Mesendoderm (in vitro differentiated cells): ENCODE measurements around the gene SMPD3.
A peak's percentile ranks its signal among the peaks of the same experiment; 100 is the strongest.

Source experiments
- DNase-seq: peaks from one replicate; pipeline ENCODE4 v3.0.0; 2013
- H2AK5ac ChIP-seq: 2 replicates; pipeline ENCODE4 v1.6.1; 2013; ENCODE audit warnings: low read length, inconsistent platforms
- H2BK120ac ChIP-seq: 2 replicates; pipeline ENCODE4 v1.6.1; 2013; ENCODE audit warnings: low read depth, mild to moderate bottlenecking, low read length, moderate library complexity, mixed read lengths
- H2BK15ac ChIP-seq: replicated peaks from 2 replicates; pipeline ENCODE4 v1.6.1; 2013; ENCODE audit warnings: low read depth, mild to moderate bottlenecking, moderate library complexity
- H2BK5ac ChIP-seq: 2 replicates; pipeline ENCODE4 v1.6.1; 2013; ENCODE audit warnings: low read length, inconsistent platforms
- H3K18ac ChIP-seq: 2 replicates; pipeline ENCODE4 v1.6.1; 2013; ENCODE audit warnings: mild to moderate bottlenecking, low read length, mixed read lengths
- H3K23ac ChIP-seq: one replicate; pipeline ENCODE4 v1.6.1; 2013; ENCODE audit warnings: low read length
- H3K27ac ChIP-seq: 2 replicates; pipeline ENCODE4 v1.5.1; 2013; ENCODE audit warnings: low read depth, mild to moderate bottlenecking, inconsistent platforms, low read length, moderate library complexity
- H3K27me3 ChIP-seq: 2 replicates; pipeline ENCODE4 v1.6.1; 2013; ENCODE audit warnings: low read length, control low read depth, mild to moderate bottlenecking, inconsistent platforms; ENCODE audit not compliant: insufficient read depth, poor library complexity
- H3K36me3 ChIP-seq: 2 replicates; pipeline ENCODE4 v1.6.1; 2013; ENCODE audit warnings: low read length, inconsistent platforms; ENCODE audit not compliant: control insufficient read depth, insufficient read depth
- H3K4ac ChIP-seq: one replicate; pipeline ENCODE4 v1.6.1; 2013; ENCODE audit warnings: low read depth, mild to moderate bottlenecking, low read length, moderate library complexity
- H3K4me1 ChIP-seq: 2 replicates; pipeline ENCODE4 v1.6.1; 2013; ENCODE audit warnings: low read depth, low read length, inconsistent platforms; ENCODE audit not compliant: control insufficient read depth
- H3K4me2 ChIP-seq: 2 replicates; pipeline ENCODE4 v1.6.1; 2013; ENCODE audit warnings: low read length
- H3K4me3 ChIP-seq: 2 replicates; pipeline ENCODE4 v1.5.1; 2013; ENCODE audit warnings: mild to moderate bottlenecking, low read length
- H3K56ac ChIP-seq: one replicate; pipeline ENCODE4 v1.6.1; 2013; ENCODE audit warnings: low read length
- H3K79me1 ChIP-seq: 2 replicates; pipeline ENCODE4 v1.6.1; 2013; ENCODE audit warnings: low read length, inconsistent platforms
- H3K79me2 ChIP-seq: 2 replicates; pipeline ENCODE4 v1.6.1; 2013; ENCODE audit warnings: mild to moderate bottlenecking, low read length; ENCODE audit not compliant: control insufficient read depth, insufficient read depth
- H3K9ac ChIP-seq: 2 replicates; pipeline ENCODE4 v1.6.1; 2013; ENCODE audit warnings: low read length, inconsistent platforms
- H4K5ac ChIP-seq: one replicate; pipeline ENCODE4 v1.6.1; 2013; ENCODE audit warnings: low read length
- H4K8ac ChIP-seq: one replicate; pipeline ENCODE4 v1.6.1; 2013; ENCODE audit warnings: low read depth, mild to moderate bottlenecking, control low read depth, low read length, moderate library complexity
- WGBS: extraction: QIAGEN DNeasy Blood & Tissue Kit; methylation state at CpG from one replicate; pipeline ENCODE4 v1.1.7; 2013; ENCODE audit warnings: low lambda C conversion rate, missing lambda C conversion rate; ENCODE audit not compliant: insufficient coverage; ENCODE audit errors: extremely low coverage; 5-methylcytosine and 5-hydroxymethylcytosine counted together

Gene SMPD3

DNA sequence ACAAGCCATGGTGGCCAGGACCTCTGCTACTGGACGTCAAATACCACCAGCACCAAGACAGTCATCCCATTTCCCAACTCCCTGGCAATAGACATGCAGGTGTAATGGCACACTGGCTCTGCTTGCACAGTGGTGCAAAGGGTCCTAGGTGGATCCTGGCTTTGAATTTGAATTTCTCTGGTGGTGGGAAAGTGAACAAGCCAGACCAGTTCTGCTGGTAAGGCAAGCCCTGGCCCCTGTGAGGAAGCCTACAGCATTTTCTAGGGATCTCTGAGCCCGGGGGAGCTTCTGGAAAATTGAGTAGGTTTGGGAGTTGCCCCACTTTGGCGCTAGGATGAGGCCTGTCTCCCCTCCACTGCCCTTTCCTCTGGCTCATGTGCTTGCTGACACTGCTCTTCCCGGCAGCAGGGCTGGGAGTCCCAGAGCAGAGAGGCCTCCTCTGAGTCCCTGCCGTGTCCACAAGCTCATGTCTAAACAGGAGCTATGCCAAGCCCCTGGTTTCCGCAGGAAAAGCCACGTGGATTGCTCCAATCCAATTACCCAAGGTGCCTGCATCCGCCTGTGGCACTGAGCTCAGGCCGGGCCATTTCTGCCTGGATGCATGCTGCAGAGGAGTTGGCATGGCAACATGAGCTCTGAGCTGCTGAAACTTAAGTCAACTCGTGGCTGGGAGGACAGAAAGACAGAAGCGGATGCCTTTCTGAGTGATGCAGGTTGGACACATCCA lies 70.5 kb downstream of the SMPD3 start:
- H4K8ac ChIP-seq: no peak overlapping the region
- no peak overlapping the region for H3K4me2 ChIP-seq
- no peak overlapping the region for H3K18ac ChIP-seq
- no peak for DNase-seq
- H3K27ac ChIP-seq: no peak overlapping the region
- no peaks in the 10 kb centered on the region for H3K27me3 ChIP-seq
- H4K5ac ChIP-seq: no peak overlapping the region
- no peak overlapping the region for H3K9ac ChIP-seq
- no peaks in the 10 kb centered on the region for H3K79me2 ChIP-seq
- no peaks in the 10 kb centered on the region for H3K36me3 ChIP-seq
- no peak overlapping the region for H3K4ac ChIP-seq
- H3K4me3 ChIP-seq: no peak overlapping the region
- WGBS: no CpG with 5 or more reads among the region's 11 CpGs
- no peak overlapping the region for H3K23ac ChIP-seq
- no peak overlapping the region for H2BK5ac ChIP-seq
- H2AK5ac ChIP-seq: no peak overlapping the region
- H2BK120ac ChIP-seq: no peak overlapping the region
- H3K56ac ChIP-seq: no peak overlapping the region
- H3K4me1 ChIP-seq: no peaks in the 10 kb centered on the region
- no peaks in the 10 kb centered on the region for H3K79me1 ChIP-seq
- no peak overlapping the region for H2BK15ac ChIP-seq

DNA sequence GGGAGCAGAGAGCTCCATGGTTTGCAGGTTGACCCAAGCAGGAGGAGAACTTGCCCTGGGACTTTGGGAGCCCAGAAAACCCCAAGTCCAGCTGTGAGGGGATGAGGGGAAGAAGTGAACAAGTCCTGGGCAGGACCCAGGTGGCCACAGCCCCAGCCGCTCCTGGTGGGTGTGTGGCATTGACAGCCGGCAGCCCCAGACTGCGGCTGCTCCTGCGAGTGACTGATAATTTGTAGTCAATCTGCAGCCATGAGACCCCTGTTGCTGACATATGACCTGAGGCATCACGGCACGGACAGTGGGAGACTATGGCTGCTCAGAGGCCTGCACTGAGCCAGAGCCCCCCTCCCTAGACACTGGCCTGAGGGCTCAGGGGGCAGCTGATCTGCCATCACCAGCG lies 71.1 kb downstream of the SMPD3 start:
- no peak overlapping the region for H3K56ac ChIP-seq
- no peaks in the 10 kb centered on the region for H3K36me3 ChIP-seq
- H3K18ac ChIP-seq: no peak overlapping the region
- no CpG with 5 or more reads among the region's 7 CpGs for WGBS
- H2BK120ac ChIP-seq: no peak overlapping the region
- no peaks in the 10 kb centered on the region for H3K27me3 ChIP-seq
- no peak overlapping the region for H2AK5ac ChIP-seq
- no peak overlapping the region for H3K4me3 ChIP-seq
- no peaks in the 10 kb centered on the region for H3K79me1 ChIP-seq
- no peak overlapping the region for H4K8ac ChIP-seq
- no peak for DNase-seq
- no peaks in the 10 kb centered on the region for H3K4me1 ChIP-seq
- no peak overlapping the region for H2BK15ac ChIP-seq
- no peaks in the 10 kb centered on the region for H3K79me2 ChIP-seq
- H3K4ac ChIP-seq: no peak overlapping the region
- H4K5ac ChIP-seq: no peak overlapping the region
- no peak overlapping the region for H2BK5ac ChIP-seq
- no peak overlapping the region for H3K9ac ChIP-seq
- H3K23ac ChIP-seq: no peak overlapping the region
- H3K27ac ChIP-seq: no peak overlapping the region
- H3K4me2 ChIP-seq: no peak overlapping the region

DNA sequence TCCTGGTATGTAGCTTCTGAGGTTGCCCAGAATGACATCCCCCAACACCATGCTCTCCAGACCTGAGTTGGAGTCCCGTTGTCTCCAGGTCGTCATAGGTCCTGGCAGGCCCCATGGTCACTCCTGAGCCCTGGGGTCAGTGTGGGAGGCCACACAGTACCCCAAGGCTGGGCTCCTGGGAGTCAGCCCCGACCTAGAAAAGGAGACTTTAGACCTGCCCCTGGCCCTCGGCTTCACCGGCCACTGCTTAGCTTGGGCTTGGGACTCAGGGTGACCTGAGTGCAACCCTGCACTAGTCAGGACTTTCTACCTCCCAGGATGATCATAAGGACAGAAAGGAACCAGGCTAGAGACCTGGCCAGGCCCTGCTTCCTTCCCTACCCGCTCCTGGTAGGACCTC lies 71.7 kb downstream of the SMPD3 start:
- H2BK120ac ChIP-seq: no peak overlapping the region
- H3K23ac ChIP-seq: no peak overlapping the region
- no peak overlapping the region for H2BK5ac ChIP-seq
- H3K18ac ChIP-seq: no peak overlapping the region
- no peaks in the 10 kb centered on the region for H3K79me1 ChIP-seq
- H3K9ac ChIP-seq: no peak overlapping the region
- H3K4me3 ChIP-seq: no peak overlapping the region
- no peaks in the 10 kb centered on the region for H3K27me3 ChIP-seq
- no peak for DNase-seq
- no peaks in the 10 kb centered on the region for H3K4me1 ChIP-seq
- no peak overlapping the region for H3K4ac ChIP-seq
- H2AK5ac ChIP-seq: no peak overlapping the region
- H3K27ac ChIP-seq: no peak overlapping the region
- no peaks in the 10 kb centered on the region for H3K36me3 ChIP-seq
- no peak overlapping the region for H4K5ac ChIP-seq
- H3K56ac ChIP-seq: no peak overlapping the region
- no peak overlapping the region for H3K4me2 ChIP-seq
- WGBS: no CpG with 5 or more reads among the region's 6 CpGs
- H2BK15ac ChIP-seq: no peak overlapping the region
- H3K79me2 ChIP-seq: no peaks in the 10 kb centered on the region
- no peak overlapping the region for H4K8ac ChIP-seq

DNA sequence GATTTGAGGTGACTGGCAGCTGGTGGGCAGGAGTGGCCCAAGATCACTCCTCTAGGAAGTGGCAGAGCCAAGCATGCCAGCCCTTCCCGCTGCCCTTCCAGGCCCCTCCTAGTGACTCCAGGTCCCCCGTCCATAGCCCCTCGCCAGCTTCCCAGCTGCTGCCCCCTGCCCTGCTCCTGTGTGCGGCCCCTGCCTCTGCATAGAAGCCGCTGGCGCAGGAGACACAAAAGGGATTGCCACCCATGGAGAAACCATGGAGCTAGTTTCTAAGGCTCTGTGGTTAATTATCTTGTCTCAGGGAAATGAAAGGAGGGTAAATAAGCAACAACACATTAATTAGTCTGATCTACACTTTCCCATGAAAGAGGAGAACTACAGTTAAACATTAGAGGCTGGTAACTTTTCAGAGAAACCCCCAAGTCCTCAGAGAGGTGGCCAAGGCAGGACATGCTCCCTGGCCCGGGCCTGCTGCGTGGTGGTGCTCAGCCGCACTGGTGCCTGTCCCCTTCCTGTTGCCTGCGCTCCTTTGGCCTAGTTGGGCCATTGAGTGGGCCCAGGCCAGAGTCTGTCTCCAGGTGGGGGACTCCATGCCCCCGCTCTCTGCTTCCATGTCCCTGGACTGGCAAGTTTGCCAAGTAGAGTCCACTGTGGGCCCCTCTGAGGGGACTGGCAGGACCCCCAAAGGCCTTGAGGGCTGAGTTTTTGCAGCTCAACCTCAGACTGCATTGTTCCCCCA lies 72.3 kb downstream of the SMPD3 start:
- no peak overlapping the region for H3K23ac ChIP-seq
- H2BK120ac ChIP-seq: no peak overlapping the region
- H3K4me3 ChIP-seq: no peak overlapping the region
- H2AK5ac ChIP-seq: no peak overlapping the region
- H3K27me3 ChIP-seq: no peaks in the 10 kb centered on the region
- H3K79me1 ChIP-seq: no peaks in the 10 kb centered on the region
- H3K4me1 ChIP-seq: no peaks in the 10 kb centered on the region
- no peak for DNase-seq
- H3K56ac ChIP-seq: no peak overlapping the region
- H3K9ac ChIP-seq: no peak overlapping the region
- no peak overlapping the region for H3K27ac ChIP-seq
- no peak overlapping the region for H3K4me2 ChIP-seq
- H4K5ac ChIP-seq: no peak overlapping the region
- no peak overlapping the region for H4K8ac ChIP-seq
- H2BK15ac ChIP-seq: no peak overlapping the region
- no peak overlapping the region for H3K18ac ChIP-seq
- H2BK5ac ChIP-seq: no peak overlapping the region
- no peaks in the 10 kb centered on the region for H3K79me2 ChIP-seq
- H3K4ac ChIP-seq: no peak overlapping the region
- WGBS: no CpG with 5 or more reads among the region's 11 CpGs
- no peaks in the 10 kb centered on the region for H3K36me3 ChIP-seq

DNA sequence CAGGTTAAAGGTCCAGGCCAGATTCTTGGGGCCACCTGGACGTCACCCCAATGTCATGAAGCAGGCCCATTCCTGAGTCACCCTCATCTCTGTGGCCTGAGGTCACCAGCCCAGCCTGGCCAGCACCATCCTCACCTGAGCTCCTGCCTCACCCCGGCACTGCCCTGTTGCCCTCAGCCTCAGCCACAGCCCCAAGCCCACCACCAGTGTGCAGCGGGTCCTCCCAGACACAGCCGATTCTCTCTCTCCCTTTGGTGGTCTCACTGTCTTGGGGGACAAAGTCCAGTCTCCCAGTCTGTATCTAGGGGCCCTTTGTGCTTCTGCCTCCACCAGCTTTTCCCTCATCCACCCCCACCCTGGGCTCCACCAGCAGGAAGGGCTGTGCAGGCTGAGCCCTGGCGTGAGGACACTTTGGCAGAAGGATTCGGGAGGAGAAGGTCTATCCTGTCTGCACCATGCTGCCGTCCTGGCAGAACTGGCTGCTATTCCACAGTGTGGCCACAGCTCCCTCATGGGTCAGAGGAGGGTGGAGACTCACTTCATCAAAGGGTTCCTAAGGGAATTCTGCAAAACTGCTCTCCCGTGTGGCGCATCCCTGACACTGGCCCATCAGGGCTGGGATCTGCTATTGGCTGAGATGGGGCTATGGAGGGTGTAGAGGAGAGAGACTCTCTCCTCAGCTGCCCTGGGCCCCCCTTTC lies 73.2 kb downstream of the SMPD3 start:
- H3K18ac ChIP-seq: no peak overlapping the region
- no peak overlapping the region for H2BK15ac ChIP-seq
- no CpG with 5 or more reads among the region's 9 CpGs for WGBS
- no peak overlapping the region for H3K4me2 ChIP-seq
- no peaks in the 10 kb centered on the region for H3K79me2 ChIP-seq
- no peak overlapping the region for H3K9ac ChIP-seq
- H3K27ac ChIP-seq: no peak overlapping the region
- H2BK5ac ChIP-seq: no peak overlapping the region
- H3K36me3 ChIP-seq: no peaks in the 10 kb centered on the region
- H2AK5ac ChIP-seq: no peak overlapping the region
- no peak overlapping the region for H3K23ac ChIP-seq
- no peak overlapping the region for H4K5ac ChIP-seq
- no peak overlapping the region for H4K8ac ChIP-seq
- H3K79me1 ChIP-seq: no peaks in the 10 kb centered on the region
- no peaks in the 10 kb centered on the region for H3K4me1 ChIP-seq
- H3K4me3 ChIP-seq: no peak overlapping the region
- H3K27me3 ChIP-seq: no peaks in the 10 kb centered on the region
- H2BK120ac ChIP-seq: no peak overlapping the region
- no peak overlapping the region for H3K56ac ChIP-seq
- peak; percentile 66 for DNase-seq
- no peak overlapping the region for H3K4ac ChIP-seq
